ENCODE measurements around the gene SGTB. TPM values are rescaled to one million over a fixed set of nuclear protein-coding genes. Genes with fewer than 3 reads are reported as not detected.
"Not testable (repeated sequence)": the region's sequence is repeated elsewhere in the genome, so short reads cannot be mapped to it uniquely, and the experiment has no call there.

Gene SGTB
- total and polyA plus RNA-seq, 2 of the 8 experiments (the other 6 are each of a cell fraction or from before 2014, with no cell fraction given), result 2.2 to 18.7 TPM

GRCh38 chr5:65621961-65622360, 99.9 kb downstream of the SGTB start:
- H3K4me3 ChIP-seq (ENCODE audit: extremely low read depth in 1 of 4, insufficient read depth in 2 of 4, low read depth in 3 of 4, low read length in 4 of 4); H2BK15ac ChIP-seq (ENCODE audit: low read length); H3K56ac ChIP-seq (replicated peaks; ENCODE audit: insufficient read length, low read depth, low read length); H2BK5ac ChIP-seq (ENCODE audit: low read depth, low read length); H2BK120ac ChIP-seq (replicated peaks; ENCODE audit: low read depth, low read length); H3K23ac ChIP-seq (ENCODE audit: insufficient read length); H3K36me3 ChIP-seq (ENCODE audit: control insufficient read depth in 2 of 4, insufficient read depth in 4 of 4, low read length in 3 of 4); DNase-seq (ENCODE audit: low read depth in 1 of 2, low spot score in 2 of 2); H2AK5ac ChIP-seq (ENCODE audit: low read depth, low read length); H3K14ac ChIP-seq (ENCODE audit: insufficient read length); H3K27me3 ChIP-seq (replicated peaks in 1 of 4; ENCODE audit: control insufficient read depth in 3 of 4, extremely low read depth in 1 of 4, insufficient read depth in 3 of 4, low read length in 3 of 4); H3K18ac ChIP-seq (ENCODE audit: extremely low read depth, low read length); H4K5ac ChIP-seq (ENCODE audit: insufficient read length, low read depth, low read length); H4K8ac ChIP-seq (ENCODE audit: extremely low read depth, insufficient read depth, low read length); H3K4me2 ChIP-seq (ENCODE audit: insufficient read depth in 1 of 2, low read depth in 2 of 2, low read length in 2 of 2); H3K79me1 ChIP-seq (ENCODE audit: low read depth, low read length); H2BK12ac ChIP-seq (ENCODE audit: low read depth, low read length); H3K27ac ChIP-seq (ENCODE audit: low read depth, low read length); FAIRE-seq; H3K9me3 ChIP-seq (ENCODE audit: insufficient read depth in 2 of 2, low read depth in 1 of 2, low read length in 1 of 2); H2AFZ ChIP-seq (ENCODE audit: low read length); H4K91ac ChIP-seq (replicated peaks; ENCODE audit: insufficient read length, low read length); H3K9ac ChIP-seq (replicated peaks in 1 of 4; ENCODE audit: extremely low read depth in 1 of 4, low read depth in 3 of 4, low read length in 3 of 4); H2BK20ac ChIP-seq (ENCODE audit: low read length); H3K23me2 ChIP-seq (ENCODE audit: low read depth, low read length); H3K4ac ChIP-seq (replicated peaks; ENCODE audit: insufficient read length, low read depth, low read length); CTCF ChIA-PET (ENCODE audit: partially characterized antibody); H3K4me1 ChIP-seq (replicated peaks in 1 of 4; ENCODE audit: control insufficient read depth in 3 of 4, insufficient read depth in 4 of 4, low read length in 3 of 4); H4K20me1 ChIP-seq (replicated peaks in 1 of 2; ENCODE audit: control insufficient read depth in 1 of 2, insufficient read depth in 2 of 2, low read length in 2 of 2): not testable (repeated sequence)
- POLR2A ChIA-PET (ENCODE audit: partially characterized antibody), result interaction anchor here (1.2 kb wide), 1 partner anchor 10 kb away, joined by 3 read pairs; no protein-coding TSS in a partner anchor
- H3K79me2 ChIP-seq (ENCODE audit: control insufficient read depth in 1 of 2, insufficient read depth in 2 of 2, low read length in 2 of 2), result peaks cover 5 to 55% of the 10 kb centered on the region in 2 experiments; a peak in 3 of 4 replicates
- WGBS, 2 experiments (ENCODE audit: extremely low coverage in 1 of 2, insufficient coverage in 1 of 2, insufficient read length in 1 of 2, insufficient replicate concordance in 2 of 2, low coverage in 1 of 2, low lambda C conversion rate in 2 of 2, missing lambda C conversion rate in 1 of 2), result 95% methylated on average over 4 of the region's 4 CpGs; no CpG with 5 or more reads in 1 of the 2 experiments
